NT2/D1 (cell line): ENCODE data around the gene MATK.

Experiments used
- SUZ12 ChIP-seq: IDR thresholded peaks from 2 replicates; pipeline ENCODE4 v1.6.1; 2011; ENCODE audit not compliant: insufficient read length, insufficient read depth; ENCODE audit errors: extremely low read depth
- ZNF274 ChIP-seq: IDR thresholded peaks from 2 replicates; pipeline ENCODE4 v1.6.1; 2011; ENCODE audit warnings: mild to moderate bottlenecking, low read depth, low read length

- TF ChIP-seq ZNF274 (no peak), SUZ12 (no peak)
These were observed 10.2 kb upstream of the MATK start for GRCh38 chr19:3796358-3796757.
